ENCODE measurements around the gene PTPA.

PTPA gene

GRCh38 chr9:129131300-129132145 is 20.3 kb downstream of the PTPA start:
- Histone ChIP-seq H3K4me3 (no peak overlapping the region), H3K27me3 (no peaks in the 10 kb centered on the region), H3K36me3 (peaks cover 17 to 83% (median 21%) of the 10 kb centered on the region in 3 donors), H3K27ac (peak overlapping the region in 1 of 2 donors; percentile 36), H3K9me3 (no peaks in the 10 kb centered on the region), H3K4me1 (peaks cover 0 to 11% (median 2%) of the 10 kb centered on the region in 4 donors)
- peak; percentile 77 to 86 for DNase-seq
- TF ChIP-seq CTCF (IDR thresholded peaks at IDR 0.05), result peak; percentile 98 to 99
- intact Hi-C loops (cut with DNase I; ENCODE audit: low total_unique reads), result no loop called here

GRCh38 chr9:129133082-129133481 is 21.9 kb downstream of the PTPA start:
- Histone ChIP-seq H3K36me3 (peaks cover 20 to 81% (median 21%) of the 10 kb centered on the region in 3 donors), H3K4me1 (peaks cover 0 to 20% (median 13%) of the 10 kb centered on the region in 4 donors), H3K27me3 (no peaks in the 10 kb centered on the region), H3K4me3 (no peak overlapping the region), H3K27ac (no peak overlapping the region), H3K9me3 (no peaks in the 10 kb centered on the region)
- no peak for DNase-seq
- TF ChIP-seq CTCF (IDR thresholded peaks at IDR 0.05), result no peak
- intact Hi-C loops (cut with DNase I; ENCODE audit: low total_unique reads), result no loop called here

GRCh38 chr9:129135476-129135875 is 24.3 kb downstream of the PTPA start:
- intact Hi-C loops (cut with DNase I; ENCODE audit: low total_unique reads), result no loop called here
- no peaks in the 10 kb centered on the region for H3K27me3 ChIP-seq
- peaks cover 13 to 58% (median 20%) of the 10 kb centered on the region in 3 donors for H3K36me3 ChIP-seq
- TF ChIP-seq CTCF (IDR thresholded peaks at IDR 0.05), result no peak
- H3K4me1 ChIP-seq, result peaks cover 0 to 43% (median 33%) of the 10 kb centered on the region in 4 donors
- H3K27ac ChIP-seq, result peak overlapping the region in 1 of 2 donors; percentile 27
- no peaks in the 10 kb centered on the region for H3K9me3 ChIP-seq
- no peak overlapping the region for H3K4me3 ChIP-seq
- no peak for DNase-seq

- H3K9me3 ChIP-seq, result no peaks in the 10 kb centered on the region
- no peak overlapping the region for H3K4me3 ChIP-seq
- peaks cover 0 to 50% (median 42%) of the 10 kb centered on the region in 4 donors for H3K4me1 ChIP-seq
- H3K27me3 ChIP-seq, result no peaks in the 10 kb centered on the region
- no peak for DNase-seq
- no peak for TF ChIP-seq CTCF (IDR thresholded peaks at IDR 0.05)
- peaks cover 13 to 48% (median 20%) of the 10 kb centered on the region in 3 donors for H3K36me3 ChIP-seq
- intact Hi-C loops (cut with DNase I; ENCODE audit: low total_unique reads), result no loop called here
- H3K27ac ChIP-seq, result peak overlapping the region; percentile 91 to 99
Observed at GRCh38 chr9:129136446-129137035, 25.3 kb downstream of the PTPA start.

GRCh38 chr9:129137292-129138143 is 26.3 kb downstream of the PTPA start:
- DNase-seq, result no peak
- H3K27ac ChIP-seq, result peak overlapping the region; percentile 91 to 99

More at GRCh38 chr9:129137292-129138143, 26.3 kb downstream of the PTPA start:
- intact Hi-C loops (cut with DNase I; ENCODE audit: low total_unique reads), result loop anchor here (2.0 kb wide), 1 partner anchor 473 kb away; no protein-coding TSS in a partner anchor
- no peak for TF ChIP-seq CTCF (IDR thresholded peaks at IDR 0.05)
- H3K4me3 ChIP-seq, result no peak overlapping the region
- no peaks in the 10 kb centered on the region for H3K27me3 ChIP-seq
- peaks cover 13 to 47% (median 20%) of the 10 kb centered on the region in 3 donors for H3K36me3 ChIP-seq
- no peaks in the 10 kb centered on the region for H3K9me3 ChIP-seq
- peaks cover 8 to 55% (median 52%) of the 10 kb centered on the region in 4 donors for H3K4me1 ChIP-seq
